ENCODE measurements around the gene P2RX3. TPM values are rescaled to one million over a fixed set of nuclear protein-coding genes. Genes with fewer than 3 reads are reported as not detected.
"Not testable (repeated sequence)": the region's sequence is repeated elsewhere in the genome, so short reads cannot be mapped to it uniquely, and the experiment has no call there.

Gene P2RX3
- total RNA-seq, 1 donor from 2014 or later, result not detected

DNA sequence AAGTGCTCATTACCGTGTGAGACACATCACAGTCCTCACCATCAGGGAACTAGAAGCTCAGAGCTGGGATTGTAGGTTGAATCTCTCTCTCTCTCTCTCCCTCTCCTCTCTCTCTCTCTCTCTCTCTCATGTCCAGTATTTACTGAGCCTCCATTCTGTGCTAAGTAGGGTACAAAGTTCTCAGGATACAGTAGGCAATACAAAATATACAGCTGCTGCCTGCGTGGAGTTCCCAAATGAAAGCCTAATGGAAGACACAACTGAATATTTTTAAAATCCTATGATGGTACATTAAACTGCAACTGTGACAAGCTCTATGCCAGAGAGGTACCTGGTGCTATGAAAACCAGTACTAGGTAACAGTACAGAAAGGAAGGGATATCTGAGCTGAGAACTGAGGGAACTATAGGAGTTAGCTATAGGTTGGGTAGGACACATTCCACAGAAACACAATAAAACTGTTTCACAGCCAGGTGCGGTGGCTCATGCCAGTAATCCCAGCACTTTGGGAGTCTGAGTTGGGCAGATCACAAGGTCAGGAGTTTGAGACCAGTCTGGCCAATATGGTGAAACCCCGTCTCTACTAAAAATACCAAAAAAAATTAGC is 61.9 kb downstream of the P2RX3 start:
- TF ChIP-seq, protein P1, sequence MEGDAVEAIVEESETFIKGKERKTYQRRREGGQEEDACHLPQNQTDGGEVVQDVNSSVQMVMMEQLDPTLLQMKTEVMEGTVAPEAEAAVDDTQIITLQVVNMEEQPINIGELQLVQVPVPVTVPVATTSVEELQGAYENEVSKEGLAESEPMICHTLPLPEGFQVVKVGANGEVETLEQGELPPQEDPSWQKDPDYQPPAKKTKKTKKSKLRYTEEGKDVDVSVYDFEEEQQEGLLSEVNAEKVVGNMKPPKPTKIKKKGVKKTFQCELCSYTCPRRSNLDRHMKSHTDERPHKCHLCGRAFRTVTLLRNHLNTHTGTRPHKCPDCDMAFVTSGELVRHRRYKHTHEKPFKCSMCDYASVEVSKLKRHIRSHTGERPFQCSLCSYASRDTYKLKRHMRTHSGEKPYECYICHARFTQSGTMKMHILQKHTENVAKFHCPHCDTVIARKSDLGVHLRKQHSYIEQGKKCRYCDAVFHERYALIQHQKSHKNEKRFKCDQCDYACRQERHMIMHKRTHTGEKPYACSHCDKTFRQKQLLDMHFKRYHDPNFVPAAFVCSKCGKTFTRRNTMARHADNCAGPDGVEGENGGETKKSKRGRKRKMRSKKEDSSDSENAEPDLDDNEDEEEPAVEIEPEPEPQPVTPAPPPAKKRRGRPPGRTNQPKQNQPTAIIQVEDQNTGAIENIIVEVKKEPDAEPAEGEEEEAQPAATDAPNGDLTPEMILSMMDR (IDR thresholded peaks at IDR 0.05), result no peak
- DNase-seq, result no peak
- Histone ChIP-seq H3K4me3 (no peak overlapping the region), H3K9me3 (no peaks in the 10 kb centered on the region), H3K27me3 (ENCODE audit: low read depth) (no peaks in the 10 kb centered on the region), H3K36me3 (no peaks in the 10 kb centered on the region), H3K27ac (no peak overlapping the region), H3K4me1 (no peaks in the 10 kb centered on the region)
- ATAC-seq, result no peak
- intact Hi-C loops (cut with DNase I), result no loop called here

DNA sequence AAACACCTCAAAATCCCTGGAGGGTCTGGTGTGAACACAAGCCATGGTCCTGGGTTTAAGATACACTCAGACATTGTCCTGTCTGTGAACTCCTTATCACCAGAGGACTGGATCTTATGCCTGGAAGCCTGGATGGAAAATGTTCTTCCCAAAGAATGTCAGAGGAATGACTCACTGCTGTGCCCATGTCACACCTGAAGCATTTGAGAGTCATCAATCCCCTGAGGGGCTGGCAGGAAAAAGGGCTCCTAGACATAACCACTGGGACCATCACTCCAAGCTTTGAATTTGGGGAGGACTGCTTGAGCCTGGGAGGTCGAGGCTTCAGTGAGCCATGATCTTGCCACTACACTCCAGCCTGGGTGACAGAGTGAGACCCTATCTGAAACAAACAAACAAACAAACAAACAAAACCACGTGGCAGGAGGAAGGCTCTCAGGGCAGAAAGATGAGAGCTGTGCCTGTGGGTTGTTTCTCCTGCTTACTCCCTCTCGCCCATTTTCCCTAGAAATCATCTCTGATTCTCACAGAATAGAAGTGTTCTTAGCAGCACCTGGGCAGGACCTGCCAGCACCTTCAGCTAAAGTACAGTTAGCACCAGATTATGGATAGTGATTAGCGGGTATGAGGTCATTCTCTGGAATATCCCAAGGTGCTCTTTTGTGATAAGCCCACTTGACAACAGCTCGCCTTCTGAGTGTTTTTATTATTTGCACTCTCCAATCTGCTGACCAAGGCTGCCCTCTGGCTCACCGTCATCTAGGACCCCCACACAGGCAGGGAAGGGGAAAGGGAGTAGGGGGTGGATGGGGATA is 64.2 kb downstream of the P2RX3 start:
- ATAC-seq (peak; percentile 41 to 61), DNase-seq (no peak)
- intact Hi-C loops (cut with DNase I), result no loop called here
- Histone ChIP-seq H3K4me1 (peaks cover 10% of the 10 kb centered on the region), H3K27ac (no peak overlapping the region), H3K4me3 (no peak overlapping the region), H3K36me3 (peaks cover 8% of the 10 kb centered on the region), H3K9me3 (no peaks in the 10 kb centered on the region), H3K27me3 (ENCODE audit: low read depth) (no peaks in the 10 kb centered on the region)
- TF ChIP-seq, protein P1 (IDR thresholded peaks at IDR 0.05), result no peak

DNA sequence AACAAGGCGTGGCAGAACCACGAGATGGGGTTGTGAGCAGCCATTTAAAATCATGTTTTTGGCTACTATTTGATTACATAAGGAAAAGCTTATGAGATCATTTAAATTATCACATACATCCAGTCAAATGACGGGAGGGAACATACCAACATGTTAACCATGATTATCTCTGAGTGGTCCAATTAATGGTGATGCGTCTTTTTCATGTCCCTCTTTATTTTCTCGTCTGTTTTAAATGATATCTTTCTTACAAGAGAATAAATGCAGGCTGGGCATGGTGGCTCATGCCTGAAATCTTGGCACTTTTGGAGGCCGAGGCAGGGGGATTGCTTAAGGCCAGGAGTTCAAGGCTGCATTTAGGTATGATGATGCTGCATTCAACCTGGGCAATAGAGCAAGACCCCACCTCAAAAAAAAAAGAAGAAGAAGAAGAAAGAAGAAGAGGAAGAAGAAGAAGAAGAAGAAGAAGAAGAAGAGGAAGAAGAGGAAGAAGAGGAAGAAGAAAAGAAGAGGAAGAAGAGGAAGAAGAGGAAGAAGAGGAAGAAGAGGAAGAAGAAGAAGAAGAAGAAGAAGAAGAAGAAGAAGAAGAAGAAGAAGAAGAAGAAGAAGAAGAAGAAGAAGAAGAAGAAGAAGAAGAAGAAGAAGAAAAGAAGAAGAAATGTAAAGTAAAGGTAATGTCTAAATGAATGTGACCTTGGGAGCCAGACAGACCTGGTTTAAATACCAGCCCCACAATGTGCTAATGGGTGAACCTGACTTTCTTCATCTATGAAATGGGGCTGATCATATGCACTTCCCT is 65.0 kb downstream of the P2RX3 start:
- intact Hi-C loops (cut with DNase I); DNase-seq; ATAC-seq; H3K4me3 ChIP-seq; H3K27ac ChIP-seq; H3K9me3 ChIP-seq; H3K27me3 ChIP-seq (ENCODE audit: low read depth): not testable (repeated sequence)
- peaks cover 16% of the 10 kb centered on the region for H3K36me3 ChIP-seq
- H3K4me1 ChIP-seq, result peaks cover 10% of the 10 kb centered on the region

DNA sequence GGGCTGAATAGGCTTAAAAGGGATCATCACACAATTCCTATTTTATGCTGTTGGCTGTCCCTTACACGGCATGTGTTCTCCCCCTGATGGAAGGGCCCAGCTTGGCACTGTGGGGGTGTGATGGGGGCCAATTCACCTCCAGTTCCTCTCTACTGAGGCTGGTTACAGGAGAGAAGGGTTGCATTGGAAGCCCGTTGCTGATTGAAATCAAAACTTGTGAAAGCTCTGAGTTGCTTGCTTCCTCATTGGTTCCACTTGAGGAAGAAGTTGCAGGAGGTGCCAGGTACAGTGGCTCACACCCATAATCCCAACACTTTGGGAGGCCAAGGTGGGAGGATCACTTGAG is 65.6 kb downstream of the P2RX3 start:
- Histone ChIP-seq H3K36me3 (peaks cover 22% of the 10 kb centered on the region), H3K4me1 (peaks cover 10% of the 10 kb centered on the region), H3K27me3 (ENCODE audit: low read depth) (no peaks in the 10 kb centered on the region), H3K27ac (no peak overlapping the region), H3K9me3 (no peaks in the 10 kb centered on the region), H3K4me3 (no peak overlapping the region)
- DNase-seq (no peak), ATAC-seq (no peak)
- TF ChIP-seq, protein P1 (IDR thresholded peaks at IDR 0.05), result no peak
- intact Hi-C loops (cut with DNase I), result no loop called here

DNA sequence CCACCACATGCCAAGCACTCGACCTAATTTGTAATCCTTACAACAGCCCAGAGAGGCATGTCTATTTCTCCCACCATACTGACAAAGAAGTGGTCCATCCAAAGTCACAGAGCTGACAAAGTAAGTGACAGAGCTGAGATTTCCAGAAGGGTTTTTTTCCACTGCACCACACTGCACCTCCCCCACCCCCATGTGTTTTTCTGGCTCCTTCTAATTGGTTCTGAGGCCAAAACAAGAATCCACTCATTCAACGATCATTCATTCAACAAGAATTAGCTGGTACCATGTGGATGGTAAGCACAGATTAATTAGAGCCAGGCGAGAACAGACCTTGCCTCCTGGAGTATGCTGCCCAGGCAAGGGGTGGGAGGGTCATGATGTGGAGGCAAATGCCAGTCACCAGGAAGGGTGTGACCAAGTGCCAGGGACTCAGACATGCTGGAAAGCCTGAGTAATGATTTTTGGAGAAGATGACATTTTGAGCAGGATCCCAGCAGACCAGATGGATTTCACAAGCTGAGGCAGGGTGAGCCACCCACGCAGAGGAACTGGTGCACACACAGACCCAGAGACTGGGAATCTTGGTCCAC is 67.2 kb downstream of the P2RX3 start:
- H3K4me1 ChIP-seq, result peaks cover 10% of the 10 kb centered on the region
- intact Hi-C loops (cut with DNase I), result no loop called here
- TF ChIP-seq, protein P1 (IDR thresholded peaks at IDR 0.05), result no peak
- no peaks in the 10 kb centered on the region for H3K27me3 ChIP-seq (ENCODE audit: low read depth)
- peaks cover 38% of the 10 kb centered on the region for H3K36me3 ChIP-seq
- no peaks in the 10 kb centered on the region for H3K9me3 ChIP-seq
- H3K27ac ChIP-seq, result no peak overlapping the region
- H3K4me3 ChIP-seq, result no peak overlapping the region
- ATAC-seq, result no peak
- no peak for DNase-seq
